Endothelial cell (in vitro differentiated cells): ENCODE measurements around the gene CMTR1. TPM values are rescaled to one million over a fixed set of nuclear protein-coding genes. Genes with fewer than 3 reads are reported as not detected.

Experiments used
- DNase-seq: peaks from one replicate; pipeline ENCODE4 v3.0.0; 2021; ENCODE audit warnings: low spot score
- H3K27ac Mint-ChIP-seq: one replicate; pipeline ENCODE4 v1.8.0; 2021; ENCODE audit warnings: mixed read lengths, inconsistent platforms; ENCODE audit not compliant: unreplicated experiment
- H3K27me3 Mint-ChIP-seq: one replicate; pipeline ENCODE4 v1.8.0; 2021; ENCODE audit warnings: mild to moderate bottlenecking, moderate library complexity, mixed read lengths, inconsistent platforms; ENCODE audit not compliant: unreplicated experiment
- H3K36me3 Mint-ChIP-seq: one replicate; pipeline ENCODE4 v1.8.0; 2021; ENCODE audit warnings: mild to moderate bottlenecking, low read depth, mixed read lengths, inconsistent platforms; ENCODE audit not compliant: unreplicated experiment
- H3K4me1 Mint-ChIP-seq: one replicate; pipeline ENCODE4 v1.8.0; 2021; ENCODE audit warnings: mild to moderate bottlenecking, mixed read lengths, inconsistent platforms; ENCODE audit not compliant: unreplicated experiment
- H3K4me3 Mint-ChIP-seq: one replicate; pipeline ENCODE4 v1.8.0; 2021; ENCODE audit warnings: mild to moderate bottlenecking, mixed read lengths, inconsistent platforms; ENCODE audit not compliant: unreplicated experiment
- H3K9me3 Mint-ChIP-seq: one replicate; pipeline ENCODE4 v1.8.0; 2021; ENCODE audit warnings: mixed read lengths, inconsistent platforms; ENCODE audit not compliant: unreplicated experiment
- total RNA-seq: library from RNA; stranded (reverse); fragmentation: NEBNext Ultra II Directional; extraction: Animal tissue kit (Norgen Biotek cat#: 25700); gene quantifications from one replicate; pipeline ENCODE4 v1.2.1, GENCODE V29; 2021; ENCODE audit not compliant: unreplicated experiment
- TF ChIP-seq, protein P1 (sequence below): fragments of 200-600 bp; sonication (generic); IDR thresholded peaks from one replicate; pipeline ENCODE4 v1.5.0; 2021; ENCODE audit warnings: antibody characterized with exemption; ENCODE audit not compliant: unreplicated experiment

The CMTR1 gene
- total RNA-seq, 1 donor from 2014 or later = 50.0 TPM

DNA sequence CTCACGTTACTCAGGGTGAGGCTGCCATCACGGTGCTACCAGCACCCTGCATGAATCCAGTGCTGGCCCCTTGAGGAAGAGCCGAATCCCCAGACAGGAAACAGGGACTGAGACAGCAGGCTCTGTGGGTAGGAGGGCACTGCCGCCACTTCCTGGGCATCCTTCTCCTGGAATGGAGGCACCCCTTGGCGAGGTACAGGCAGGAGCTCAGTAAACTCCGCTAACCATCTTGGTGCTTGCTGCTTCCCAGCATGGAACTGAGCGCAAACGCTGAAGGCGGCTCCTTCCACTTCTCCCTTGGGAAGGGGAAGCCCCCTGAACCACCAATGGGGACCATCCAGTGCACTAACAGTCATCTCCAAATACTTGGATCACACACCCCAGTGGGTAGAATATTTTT, 80.1 kb downstream of the CMTR1 start:
- no peaks in the 10 kb centered on the region for H3K36me3 Mint-ChIP-seq
- no peak overlapping the region for H3K4me3 Mint-ChIP-seq
- peaks cover 11% of the 10 kb centered on the region for H3K27me3 Mint-ChIP-seq
- H3K9me3 Mint-ChIP-seq = no peaks in the 10 kb centered on the region
- TF ChIP-seq, protein P1, sequence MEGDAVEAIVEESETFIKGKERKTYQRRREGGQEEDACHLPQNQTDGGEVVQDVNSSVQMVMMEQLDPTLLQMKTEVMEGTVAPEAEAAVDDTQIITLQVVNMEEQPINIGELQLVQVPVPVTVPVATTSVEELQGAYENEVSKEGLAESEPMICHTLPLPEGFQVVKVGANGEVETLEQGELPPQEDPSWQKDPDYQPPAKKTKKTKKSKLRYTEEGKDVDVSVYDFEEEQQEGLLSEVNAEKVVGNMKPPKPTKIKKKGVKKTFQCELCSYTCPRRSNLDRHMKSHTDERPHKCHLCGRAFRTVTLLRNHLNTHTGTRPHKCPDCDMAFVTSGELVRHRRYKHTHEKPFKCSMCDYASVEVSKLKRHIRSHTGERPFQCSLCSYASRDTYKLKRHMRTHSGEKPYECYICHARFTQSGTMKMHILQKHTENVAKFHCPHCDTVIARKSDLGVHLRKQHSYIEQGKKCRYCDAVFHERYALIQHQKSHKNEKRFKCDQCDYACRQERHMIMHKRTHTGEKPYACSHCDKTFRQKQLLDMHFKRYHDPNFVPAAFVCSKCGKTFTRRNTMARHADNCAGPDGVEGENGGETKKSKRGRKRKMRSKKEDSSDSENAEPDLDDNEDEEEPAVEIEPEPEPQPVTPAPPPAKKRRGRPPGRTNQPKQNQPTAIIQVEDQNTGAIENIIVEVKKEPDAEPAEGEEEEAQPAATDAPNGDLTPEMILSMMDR = no peak
- H3K27ac Mint-ChIP-seq = no peak overlapping the region
- H3K4me1 Mint-ChIP-seq = peaks cover 10% of the 10 kb centered on the region
- no peak for DNase-seq

DNA sequence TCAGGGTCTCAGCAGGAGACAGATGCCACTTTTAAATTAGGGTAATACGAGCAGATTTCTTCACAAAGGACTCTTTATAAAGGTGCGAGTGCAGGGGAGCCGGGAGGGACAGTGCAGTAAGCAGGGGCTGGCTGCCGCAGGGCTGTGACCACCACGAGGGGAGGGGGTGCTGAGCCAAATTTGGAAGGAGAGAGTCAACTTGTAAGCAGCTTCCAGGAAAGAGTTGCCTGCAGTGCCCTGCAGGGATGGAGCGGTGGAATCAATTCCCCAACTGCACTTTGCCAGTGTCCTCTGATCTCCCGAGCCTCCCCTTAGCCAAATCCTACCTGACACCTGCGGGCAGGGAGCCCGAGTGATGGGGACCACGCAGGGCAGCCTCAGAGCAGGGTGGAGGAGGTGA, 80.6 kb downstream of the CMTR1 start:
- no peak for DNase-seq
- Mint-ChIP-seq H3K36me3 (no peaks in the 10 kb centered on the region), H3K9me3 (no peaks in the 10 kb centered on the region), H3K4me3 (no peak overlapping the region), H3K27ac (no peak overlapping the region), H3K4me1 (peaks cover 10% of the 10 kb centered on the region), H3K27me3 (peaks cover 11% of the 10 kb centered on the region)
- TF ChIP-seq, protein P1 = no peak

DNA sequence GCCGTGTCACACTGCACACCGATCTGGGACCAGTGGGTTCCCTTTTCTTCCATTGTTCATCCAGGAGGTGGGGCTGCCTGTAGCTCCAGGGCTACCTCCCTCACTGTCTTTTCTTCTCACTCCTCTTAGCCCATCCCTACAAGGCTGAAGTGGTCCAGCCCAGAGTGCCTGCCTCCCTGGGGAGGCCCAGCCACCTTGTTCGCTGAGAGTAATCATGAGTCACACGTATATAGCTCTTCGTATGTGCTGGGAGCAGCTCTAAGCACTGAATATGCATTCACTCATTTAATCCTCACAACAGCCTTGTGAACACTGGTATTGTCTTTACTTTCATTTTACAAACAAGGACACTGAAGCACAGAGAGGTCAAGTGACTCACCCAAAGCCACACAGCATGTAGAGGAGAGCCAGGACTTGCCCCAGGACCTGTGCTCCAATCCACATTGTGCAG, 81.3 kb downstream of the CMTR1 start:
- H3K9me3 Mint-ChIP-seq = no peaks in the 10 kb centered on the region
- TF ChIP-seq, protein P1 = no peak
- H3K4me3 Mint-ChIP-seq = no peak overlapping the region
- no peak for DNase-seq
- H3K36me3 Mint-ChIP-seq = no peaks in the 10 kb centered on the region
- peaks cover 10% of the 10 kb centered on the region for H3K4me1 Mint-ChIP-seq
- no peak overlapping the region for H3K27ac Mint-ChIP-seq
- H3K27me3 Mint-ChIP-seq = peaks cover 11% of the 10 kb centered on the region

DNA sequence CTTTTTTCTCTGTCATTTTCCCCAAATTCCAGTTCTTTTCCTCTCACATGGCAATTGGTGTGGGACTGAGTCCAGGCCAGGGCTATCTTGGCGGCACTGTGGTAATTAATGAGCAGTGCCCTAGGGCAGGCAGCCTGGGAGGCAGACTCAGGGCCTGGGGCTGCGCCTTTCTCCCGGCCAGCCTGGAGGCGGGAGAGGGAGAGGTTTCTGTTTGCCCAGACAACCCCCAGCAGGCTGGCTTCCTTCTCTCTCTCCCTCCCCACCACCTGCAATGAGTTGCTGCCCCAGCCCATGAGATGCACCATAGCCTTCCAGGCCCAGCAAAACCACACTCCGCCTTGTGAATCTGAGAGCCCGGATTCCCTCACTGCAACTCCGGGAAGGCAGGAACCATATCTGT, 81.8 kb downstream of the CMTR1 start:
- Mint-ChIP-seq H3K9me3 (no peaks in the 10 kb centered on the region), H3K4me1 (peaks cover 10% of the 10 kb centered on the region), H3K36me3 (no peaks in the 10 kb centered on the region), H3K27ac (no peak overlapping the region), H3K4me3 (no peak overlapping the region), H3K27me3 (peaks cover 11% of the 10 kb centered on the region)
- TF ChIP-seq, protein P1 = no peak
- no peak for DNase-seq

DNA sequence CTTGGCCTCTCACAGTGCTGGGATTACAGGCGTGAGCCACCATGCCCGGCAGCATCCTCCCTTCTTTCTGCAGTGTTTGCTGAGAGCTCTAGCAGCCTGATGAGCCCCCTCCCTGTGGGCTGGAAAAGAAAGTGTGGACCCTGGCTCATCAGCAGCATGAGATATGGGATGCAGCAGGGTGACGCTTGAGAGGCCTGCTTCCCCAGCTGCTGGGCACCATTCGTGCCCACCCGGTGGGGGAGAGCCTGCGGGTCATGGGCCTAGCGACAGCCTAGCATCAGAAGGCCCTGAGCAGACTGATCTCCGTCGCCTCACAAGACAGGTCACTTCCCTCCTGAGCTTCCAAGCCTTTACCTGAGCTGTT, 82.7 kb downstream of the CMTR1 start:
- Mint-ChIP-seq H3K4me1 (peaks cover 10% of the 10 kb centered on the region), H3K27ac (no peak overlapping the region), H3K36me3 (no peaks in the 10 kb centered on the region), H3K4me3 (no peak overlapping the region), H3K9me3 (no peaks in the 10 kb centered on the region), H3K27me3 (peaks cover 11% of the 10 kb centered on the region)
- TF ChIP-seq, protein P1 = no peak
- no peak for DNase-seq
